Measurements from ENCODE around the gene AKAIN1.

The AKAIN1 gene

GRCh38 chr18:5145168-5145825 lies 51.8 kb downstream of the AKAIN1 start:
- Mint-ChIP-seq H3K27ac (no peak overlapping the region), H3K4me3 (no peak overlapping the region), H3K27me3 (no peaks in the 10 kb centered on the region), H3K9me3 (no peaks in the 10 kb centered on the region), H3K4me1 (ENCODE audit: low read depth) (no peaks in the 10 kb centered on the region), H3K36me3 (ENCODE audit: low read depth) (no peaks in the 10 kb centered on the region)

GRCh38 chr18:5144629-5145028 lies 52.4 kb downstream of the AKAIN1 start:
- Mint-ChIP-seq H3K27ac (no peak overlapping the region), H3K4me3 (no peak overlapping the region), H3K9me3 (no peaks in the 10 kb centered on the region), H3K36me3 (ENCODE audit: low read depth) (no peaks in the 10 kb centered on the region), H3K27me3 (no peaks in the 10 kb centered on the region), H3K4me1 (ENCODE audit: low read depth) (no peaks in the 10 kb centered on the region)

- Mint-ChIP-seq H3K27me3 (no peaks in the 10 kb centered on the region), H3K27ac (no peak overlapping the region), H3K9me3 (no peaks in the 10 kb centered on the region), H3K36me3 (ENCODE audit: low read depth) (no peaks in the 10 kb centered on the region), H3K4me1 (ENCODE audit: low read depth) (no peaks in the 10 kb centered on the region), H3K4me3 (no peak overlapping the region)
Measured at GRCh38 chr18:5142859-5143258, 54.2 kb downstream of the AKAIN1 start.

- Mint-ChIP-seq H3K9me3 (no peaks in the 10 kb centered on the region), H3K27me3 (no peaks in the 10 kb centered on the region), H3K4me1 (ENCODE audit: low read depth) (no peaks in the 10 kb centered on the region), H3K36me3 (ENCODE audit: low read depth) (no peaks in the 10 kb centered on the region), H3K4me3 (no peak overlapping the region), H3K27ac (no peak overlapping the region)
Measured at GRCh38 chr18:5142131-5142530, 54.9 kb downstream of the AKAIN1 start.

GRCh38 chr18:5137261-5137660 lies 59.8 kb downstream of the AKAIN1 start:
- no peak overlapping the region for H3K27ac Mint-ChIP-seq
- H3K9me3 Mint-ChIP-seq: no peaks in the 10 kb centered on the region
- H3K4me1 Mint-ChIP-seq (ENCODE audit: low read depth): no peaks in the 10 kb centered on the region
- no peak overlapping the region for H3K4me3 Mint-ChIP-seq
- no peaks in the 10 kb centered on the region for H3K27me3 Mint-ChIP-seq
- no peaks in the 10 kb centered on the region for H3K36me3 Mint-ChIP-seq (ENCODE audit: low read depth)

GRCh38 chr18:5132987-5133386 lies 64.1 kb downstream of the AKAIN1 start:
- Mint-ChIP-seq H3K4me1 (ENCODE audit: low read depth) (no peaks in the 10 kb centered on the region), H3K27ac (no peak overlapping the region), H3K9me3 (no peaks in the 10 kb centered on the region), H3K36me3 (ENCODE audit: low read depth) (no peaks in the 10 kb centered on the region), H3K4me3 (no peak overlapping the region), H3K27me3 (no peaks in the 10 kb centered on the region)

GRCh38 chr18:5122272-5122671 lies 74.8 kb downstream of the AKAIN1 start:
- no peak overlapping the region for H3K4me3 Mint-ChIP-seq
- H3K27me3 Mint-ChIP-seq: no peaks in the 10 kb centered on the region
- H3K4me1 Mint-ChIP-seq (ENCODE audit: low read depth): no peaks in the 10 kb centered on the region
- H3K36me3 Mint-ChIP-seq (ENCODE audit: low read depth): peaks cover 9% of the 10 kb centered on the region
- H3K27ac Mint-ChIP-seq: no peak overlapping the region
- peaks cover 34% of the 10 kb centered on the region for H3K9me3 Mint-ChIP-seq

GRCh38 chr18:5110266-5110665 lies 86.8 kb downstream of the AKAIN1 start:
- Mint-ChIP-seq H3K27me3 (no peaks in the 10 kb centered on the region), H3K36me3 (ENCODE audit: low read depth) (no peaks in the 10 kb centered on the region), H3K4me1 (ENCODE audit: low read depth) (peaks cover 5% of the 10 kb centered on the region), H3K9me3 (peaks cover 7% of the 10 kb centered on the region), H3K27ac (no peak overlapping the region), H3K4me3 (no peak overlapping the region)

- H3K4me3 Mint-ChIP-seq: no peak overlapping the region
- H3K27ac Mint-ChIP-seq: no peak overlapping the region
- no peaks in the 10 kb centered on the region for H3K9me3 Mint-ChIP-seq
- no peaks in the 10 kb centered on the region for H3K27me3 Mint-ChIP-seq
- H3K4me1 Mint-ChIP-seq (ENCODE audit: low read depth): peaks cover 5% of the 10 kb centered on the region
- H3K36me3 Mint-ChIP-seq (ENCODE audit: low read depth): no peaks in the 10 kb centered on the region
Measured at GRCh38 chr18:5107988-5108387, 89.1 kb downstream of the AKAIN1 start.

GRCh38 chr18:5106730-5107129 lies 90.3 kb downstream of the AKAIN1 start:
- Mint-ChIP-seq H3K27ac (no peak overlapping the region), H3K9me3 (no peaks in the 10 kb centered on the region), H3K27me3 (no peaks in the 10 kb centered on the region), H3K4me1 (ENCODE audit: low read depth) (peaks cover 5% of the 10 kb centered on the region), H3K36me3 (ENCODE audit: low read depth) (no peaks in the 10 kb centered on the region), H3K4me3 (no peak overlapping the region)

- no peaks in the 10 kb centered on the region for H3K27me3 Mint-ChIP-seq
- H3K36me3 Mint-ChIP-seq (ENCODE audit: low read depth): no peaks in the 10 kb centered on the region
- H3K4me1 Mint-ChIP-seq (ENCODE audit: low read depth): peaks cover 5% of the 10 kb centered on the region
- H3K4me3 Mint-ChIP-seq: no peak overlapping the region
- H3K27ac Mint-ChIP-seq: peak overlapping the region; percentile 71
- no peaks in the 10 kb centered on the region for H3K9me3 Mint-ChIP-seq
Measured at GRCh38 chr18:5104246-5104645, 92.8 kb downstream of the AKAIN1 start.

GRCh38 chr18:5103693-5104092 lies 93.4 kb downstream of the AKAIN1 start:
- Mint-ChIP-seq H3K4me3 (no peak overlapping the region), H3K36me3 (ENCODE audit: low read depth) (no peaks in the 10 kb centered on the region), H3K27ac (no peak overlapping the region), H3K4me1 (ENCODE audit: low read depth) (peaks cover 5% of the 10 kb centered on the region), H3K27me3 (no peaks in the 10 kb centered on the region), H3K9me3 (no peaks in the 10 kb centered on the region)

- no peaks in the 10 kb centered on the region for H3K36me3 Mint-ChIP-seq (ENCODE audit: low read depth)
- H3K9me3 Mint-ChIP-seq: no peaks in the 10 kb centered on the region
- no peak overlapping the region for H3K4me3 Mint-ChIP-seq
- peaks cover 5% of the 10 kb centered on the region for H3K4me1 Mint-ChIP-seq (ENCODE audit: low read depth)
- no peaks in the 10 kb centered on the region for H3K27me3 Mint-ChIP-seq
- H3K27ac Mint-ChIP-seq: no peak overlapping the region
Measured at GRCh38 chr18:5103286-5103685, 93.8 kb downstream of the AKAIN1 start.

GRCh38 chr18:5097116-5097703 lies 99.8 kb downstream of the AKAIN1 start:
- H3K27me3 Mint-ChIP-seq: no peaks in the 10 kb centered on the region
- no peaks in the 10 kb centered on the region for H3K36me3 Mint-ChIP-seq (ENCODE audit: low read depth)
- H3K4me3 Mint-ChIP-seq: no peak overlapping the region
- H3K9me3 Mint-ChIP-seq: no peaks in the 10 kb centered on the region
- no peaks in the 10 kb centered on the region for H3K4me1 Mint-ChIP-seq (ENCODE audit: low read depth)
- H3K27ac Mint-ChIP-seq: no peak overlapping the region

- Mint-ChIP-seq H3K9me3 (no peaks in the 10 kb centered on the region), H3K36me3 (ENCODE audit: low read depth) (no peaks in the 10 kb centered on the region), H3K27ac (no peak overlapping the region), H3K4me1 (ENCODE audit: low read depth) (no peaks in the 10 kb centered on the region), H3K27me3 (no peaks in the 10 kb centered on the region), H3K4me3 (no peak overlapping the region)
Measured at GRCh38 chr18:5095239-5095638, 101.8 kb downstream of the AKAIN1 start.

- H3K27me3 Mint-ChIP-seq: no peaks in the 10 kb centered on the region
- H3K4me3 Mint-ChIP-seq: no peak overlapping the region
- H3K27ac Mint-ChIP-seq: no peak overlapping the region
- no peaks in the 10 kb centered on the region for H3K4me1 Mint-ChIP-seq (ENCODE audit: low read depth)
- H3K9me3 Mint-ChIP-seq: peaks cover 3% of the 10 kb centered on the region
- H3K36me3 Mint-ChIP-seq (ENCODE audit: low read depth): no peaks in the 10 kb centered on the region
Measured at GRCh38 chr18:5093902-5094301, 103.2 kb downstream of the AKAIN1 start.

Data from stimulated activated naive CD8-positive, alpha-beta T cell treated with anti-CD3 and anti-CD28 coated beads, Interleukin-15, Interleukin-2, amounts not matched to agents 100 ng/mL and 50 ng/mL, for 24 hours (primary cell).